T-helper 2 cell treated with Interferon-gamma antibody and Interleukin-4, amounts not matched to agents 5 μg/mL and 100 μg/mL, for 36 hours (primary cell): ENCODE data around the gene CYS1.

ENCODE experiments used
- DNase-seq: peaks from one replicate; pipeline ENCODE4 v3.0.0; 2021; ENCODE audit warnings: low spot score
- H3K27ac Mint-ChIP-seq: one replicate; pipeline ENCODE4 v1.8.0; 2021; ENCODE audit warnings: mild to moderate bottlenecking, mixed read lengths
- H3K27me3 Mint-ChIP-seq: one replicate; pipeline ENCODE4 v1.8.0; 2021; ENCODE audit warnings: low read depth, mixed read lengths
- H3K36me3 Mint-ChIP-seq: one replicate; pipeline ENCODE4 v1.8.0; 2021; ENCODE audit warnings: low read depth, mixed read lengths
- H3K4me1 Mint-ChIP-seq: one replicate; pipeline ENCODE4 v1.8.0; 2021; ENCODE audit warnings: low read depth, mixed read lengths
- H3K4me3 Mint-ChIP-seq: one replicate; pipeline ENCODE4 v1.8.0; 2022; ENCODE audit warnings: mild to moderate bottlenecking, moderate library complexity, mixed read lengths
- H3K9me3 Mint-ChIP-seq: one replicate; pipeline ENCODE4 v1.8.0; 2021; ENCODE audit warnings: mixed read lengths

Gene CYS1

GRCh38 chr2:10057231-10058107 is 22.7 kb downstream of the CYS1 start:
- DNase-seq = peak; percentile 62

GRCh38 chr2:10056439-10056838 is 23.8 kb downstream of the CYS1 start:
- Mint-ChIP-seq H3K9me3 (no peaks in the 10 kb centered on the region), H3K27me3 (no peaks in the 10 kb centered on the region), H3K27ac (no peak overlapping the region), H3K36me3 (peaks cover 17% of the 10 kb centered on the region), H3K4me1 (peaks cover 4% of the 10 kb centered on the region), H3K4me3 (no peak overlapping the region)
- DNase-seq = no peak

More at GRCh38 chr2:10057231-10058107, 22.7 kb downstream of the CYS1 start:
- peaks cover 4% of the 10 kb centered on the region for H3K4me1 Mint-ChIP-seq
- H3K9me3 Mint-ChIP-seq = no peaks in the 10 kb centered on the region
- peak overlapping the region; percentile 22 for H3K4me3 Mint-ChIP-seq
- no peaks in the 10 kb centered on the region for H3K27me3 Mint-ChIP-seq
- H3K36me3 Mint-ChIP-seq = peaks cover 11% of the 10 kb centered on the region
- H3K27ac Mint-ChIP-seq = peak overlapping the region; percentile 49

GRCh38 chr2:10054976-10055375 is 25.2 kb downstream of the CYS1 start:
- H3K36me3 Mint-ChIP-seq = peaks cover 17% of the 10 kb centered on the region
- peaks cover 4% of the 10 kb centered on the region for H3K4me1 Mint-ChIP-seq
- H3K27ac Mint-ChIP-seq = no peak overlapping the region
- no peaks in the 10 kb centered on the region for H3K27me3 Mint-ChIP-seq
- DNase-seq = no peak
- no peak overlapping the region for H3K4me3 Mint-ChIP-seq
- H3K9me3 Mint-ChIP-seq = no peaks in the 10 kb centered on the region

- Mint-ChIP-seq H3K27ac (no peak overlapping the region), H3K4me3 (no peak overlapping the region), H3K9me3 (no peaks in the 10 kb centered on the region), H3K27me3 (no peaks in the 10 kb centered on the region), H3K4me1 (peaks cover 4% of the 10 kb centered on the region), H3K36me3 (peaks cover 19% of the 10 kb centered on the region)
- DNase-seq = no peak
Observed at GRCh38 chr2:10054424-10054823, 25.8 kb downstream of the CYS1 start.

- DNase-seq = no peak
- Mint-ChIP-seq H3K4me1 (peaks cover 4% of the 10 kb centered on the region), H3K9me3 (no peaks in the 10 kb centered on the region), H3K27me3 (no peaks in the 10 kb centered on the region), H3K36me3 (peaks cover 21% of the 10 kb centered on the region), H3K4me3 (no peak overlapping the region), H3K27ac (no peak overlapping the region)
Observed at GRCh38 chr2:10053351-10053750, 26.9 kb downstream of the CYS1 start.

GRCh38 chr2:10052216-10052615 is 28.0 kb downstream of the CYS1 start:
- no peak for DNase-seq
- Mint-ChIP-seq H3K4me3 (no peak overlapping the region), H3K27me3 (no peaks in the 10 kb centered on the region), H3K9me3 (no peaks in the 10 kb centered on the region), H3K36me3 (peaks cover 23% of the 10 kb centered on the region), H3K4me1 (peaks cover 2% of the 10 kb centered on the region), H3K27ac (no peak overlapping the region)

GRCh38 chr2:10048501-10049171 is 31.6 kb downstream of the CYS1 start:
- no peak overlapping the region for H3K27ac Mint-ChIP-seq
- H3K4me3 Mint-ChIP-seq = no peak overlapping the region
- peaks cover 5% of the 10 kb centered on the region for H3K4me1 Mint-ChIP-seq
- peaks cover 3% of the 10 kb centered on the region for H3K27me3 Mint-ChIP-seq
- no peaks in the 10 kb centered on the region for H3K9me3 Mint-ChIP-seq
- H3K36me3 Mint-ChIP-seq = peaks cover 22% of the 10 kb centered on the region
- DNase-seq = no peak

GRCh38 chr2:10047616-10048500 is 32.4 kb downstream of the CYS1 start:
- Mint-ChIP-seq H3K27me3 (peaks cover 3% of the 10 kb centered on the region), H3K27ac (no peak overlapping the region), H3K9me3 (no peaks in the 10 kb centered on the region), H3K4me1 (peaks cover 5% of the 10 kb centered on the region), H3K36me3 (peaks cover 17% of the 10 kb centered on the region), H3K4me3 (no peak overlapping the region)
- no peak for DNase-seq

GRCh38 chr2:10046931-10047330 is 33.3 kb downstream of the CYS1 start:
- no peak overlapping the region for H3K27ac Mint-ChIP-seq
- no peak for DNase-seq
- H3K36me3 Mint-ChIP-seq = peaks cover 11% of the 10 kb centered on the region
- H3K4me3 Mint-ChIP-seq = no peak overlapping the region
- H3K27me3 Mint-ChIP-seq = peaks cover 8% of the 10 kb centered on the region
- peaks cover 11% of the 10 kb centered on the region for H3K4me1 Mint-ChIP-seq
- H3K9me3 Mint-ChIP-seq = no peaks in the 10 kb centered on the region

GRCh38 chr2:10045561-10046355 is 34.5 kb downstream of the CYS1 start:
- Mint-ChIP-seq H3K27me3 (peaks cover 19% of the 10 kb centered on the region), H3K27ac (no peak overlapping the region), H3K9me3 (no peaks in the 10 kb centered on the region), H3K4me1 (peaks cover 14% of the 10 kb centered on the region), H3K4me3 (peak overlapping the region; percentile 63), H3K36me3 (peaks cover 10% of the 10 kb centered on the region)
- DNase-seq = no peak

- DNase-seq = peak; percentile 91
- peak overlapping the region; percentile 77 for H3K4me3 Mint-ChIP-seq
- H3K27me3 Mint-ChIP-seq = peaks cover 24% of the 10 kb centered on the region
- H3K9me3 Mint-ChIP-seq = no peaks in the 10 kb centered on the region
- H3K27ac Mint-ChIP-seq = peak overlapping the region; percentile 90
- H3K36me3 Mint-ChIP-seq = peaks cover 9% of the 10 kb centered on the region
- H3K4me1 Mint-ChIP-seq = peaks cover 15% of the 10 kb centered on the region
Observed at GRCh38 chr2:10043906-10044601, 36.2 kb downstream of the CYS1 start.

- H3K4me1 Mint-ChIP-seq = peaks cover 15% of the 10 kb centered on the region
Observed at GRCh38 chr2:10043256-10043905, 36.8 kb downstream of the CYS1 start, which contains the start of gene KLF11. Gene KLF11, plus strand, starts transcription at chr2:10043550. Its CDS starts 167 bp downstream, at chr2:10043717.

More at GRCh38 chr2:10043256-10043905, 36.8 kb downstream of the CYS1 start, which contains the start of gene KLF11:
- peak; percentile 82 for DNase-seq
- H3K4me3 Mint-ChIP-seq = peak within 1 kb of the TSS; percentile 81
- H3K36me3 Mint-ChIP-seq = peaks cover 6% of the 10 kb centered on the region
- H3K9me3 Mint-ChIP-seq = no peaks in the 10 kb centered on the region
- H3K27me3 Mint-ChIP-seq = peaks cover 24% of the 10 kb centered on the region
- H3K27ac Mint-ChIP-seq = peak within 1 kb of the TSS; percentile 90
